NCI-H1436 (cell line): ENCODE data around the gene ST8SIA4.
A peak's percentile ranks its signal among the peaks of the same experiment; 100 is the strongest.
"Not testable (repeated sequence)": the region's sequence is repeated elsewhere in the genome, so short reads cannot be mapped to it uniquely, and the experiment has no call there.

Experiments used
- DNase-seq: peaks from one replicate; lab custom pipeline; 2025; lab: John Stamatoyannopoulos, UW

Gene ST8SIA4

DNA sequence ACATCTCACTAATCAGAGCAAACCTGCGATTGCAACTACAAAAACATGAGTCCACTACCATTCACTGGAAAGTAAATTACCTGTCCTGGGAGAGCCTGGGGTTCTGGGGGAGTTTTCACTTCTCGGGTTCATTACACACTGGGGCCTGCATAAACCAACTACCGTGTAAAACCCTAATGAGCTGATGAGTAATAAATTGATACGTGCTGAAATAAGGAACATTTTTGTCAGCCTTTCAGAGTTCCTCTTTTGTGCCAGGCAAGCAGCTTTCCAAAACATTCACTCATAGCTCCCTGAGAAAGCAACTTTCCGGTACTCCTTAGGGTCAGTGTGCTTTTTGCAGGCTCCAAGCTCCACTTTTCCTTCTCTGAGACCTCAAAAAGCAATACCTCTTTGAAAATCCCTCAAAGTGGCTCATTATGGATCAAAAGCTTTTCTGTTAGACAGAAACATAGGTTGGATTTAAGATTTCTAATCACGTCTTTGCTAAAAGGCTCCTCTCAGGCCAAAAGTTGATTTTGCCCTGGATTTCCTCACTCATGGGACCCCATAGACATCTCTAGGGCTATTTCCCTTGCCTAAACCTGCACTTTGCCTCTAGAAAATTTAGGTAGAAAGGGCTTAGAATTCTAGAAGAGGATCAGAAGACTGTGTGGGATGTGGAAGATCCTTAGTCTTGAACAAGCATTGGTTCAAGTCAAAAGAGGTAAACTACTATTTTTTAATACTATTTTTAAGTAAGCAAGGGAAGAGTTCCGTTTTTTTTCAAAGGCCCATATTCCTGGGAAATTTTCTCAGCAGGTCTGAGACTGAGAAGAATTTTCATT is 74.8 kb downstream of the ST8SIA4 start:
- no peak for DNase-seq

DNA sequence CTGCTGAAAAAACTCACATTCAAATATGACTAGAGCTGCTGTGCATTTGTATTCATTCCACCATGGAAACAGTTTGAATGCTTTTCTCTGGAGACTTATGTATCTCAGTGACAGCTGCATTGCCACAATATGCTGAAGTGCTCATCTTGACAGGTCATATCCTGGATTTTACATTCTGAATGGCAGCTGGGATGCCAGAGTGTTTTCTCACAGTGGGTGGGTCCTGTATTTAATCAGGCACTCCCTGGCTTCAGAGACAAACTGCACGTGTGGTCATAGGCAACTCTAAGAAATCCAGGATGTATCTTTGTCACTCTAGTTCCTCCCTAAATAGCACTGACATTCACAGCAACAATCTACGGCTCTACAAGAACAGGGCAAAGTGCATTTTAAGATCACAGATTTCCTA is 75.6 kb downstream of the ST8SIA4 start:
- DNase-seq, result peak; percentile 36

DNA sequence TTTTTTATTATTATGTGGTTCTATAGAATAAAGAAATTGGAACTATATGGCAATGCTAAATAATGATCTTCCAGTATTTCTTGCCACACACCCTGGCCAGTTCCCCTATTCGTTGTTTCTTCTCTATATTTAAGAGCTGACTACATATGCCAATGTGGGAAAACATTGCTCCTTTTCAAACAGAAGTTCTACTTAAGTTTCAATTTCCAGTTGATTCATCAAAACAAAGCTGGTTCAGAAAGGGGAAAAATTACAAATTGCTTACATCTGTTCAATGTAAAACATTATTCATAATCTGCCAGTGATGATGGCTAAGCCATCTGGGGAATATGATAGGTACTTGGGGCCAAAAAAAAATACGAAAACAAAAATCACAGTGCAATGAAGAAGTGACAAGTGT is 76.9 kb downstream of the ST8SIA4 start:
- DNase-seq, result no peak

DNA sequence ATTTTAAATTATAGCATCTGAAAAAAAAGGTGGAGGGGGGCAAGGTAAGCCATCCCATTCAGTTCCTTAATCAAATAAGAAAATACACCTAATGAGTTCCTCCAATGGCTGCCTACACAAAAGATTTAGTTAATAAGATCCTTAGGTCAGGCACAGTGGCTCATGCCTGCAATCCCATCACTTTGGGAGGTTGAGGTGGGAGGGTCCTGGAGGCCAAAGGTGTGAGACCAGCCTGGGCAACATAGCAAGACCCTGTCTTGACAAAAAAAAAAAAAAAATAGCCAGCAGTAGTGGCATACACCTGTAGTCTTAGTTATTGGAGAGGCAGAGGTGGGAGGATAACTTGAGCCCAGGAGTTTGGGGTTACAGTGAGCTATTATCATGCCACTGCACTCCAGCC is 78.4 kb downstream of the ST8SIA4 start:
- no peak for DNase-seq

DNA sequence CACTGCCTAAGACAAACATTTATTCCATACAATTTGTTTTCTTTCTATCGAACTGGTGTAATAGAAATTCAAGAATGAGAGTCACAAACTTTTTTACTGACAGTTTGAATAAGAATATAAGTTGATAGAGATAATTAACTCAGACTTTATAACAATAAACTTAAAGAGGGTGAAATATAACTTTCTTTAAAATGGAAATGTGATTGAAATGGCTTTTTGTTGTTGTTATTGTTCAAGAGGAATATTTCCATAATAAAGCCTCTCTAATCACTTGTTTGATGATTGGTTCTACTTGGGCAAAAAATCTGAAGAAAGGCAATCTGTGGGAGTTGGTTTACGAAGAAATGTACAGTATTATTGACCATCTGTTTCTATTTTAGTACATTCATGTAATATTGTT is 79.3 kb downstream of the ST8SIA4 start:
- DNase-seq, result no peak

DNA sequence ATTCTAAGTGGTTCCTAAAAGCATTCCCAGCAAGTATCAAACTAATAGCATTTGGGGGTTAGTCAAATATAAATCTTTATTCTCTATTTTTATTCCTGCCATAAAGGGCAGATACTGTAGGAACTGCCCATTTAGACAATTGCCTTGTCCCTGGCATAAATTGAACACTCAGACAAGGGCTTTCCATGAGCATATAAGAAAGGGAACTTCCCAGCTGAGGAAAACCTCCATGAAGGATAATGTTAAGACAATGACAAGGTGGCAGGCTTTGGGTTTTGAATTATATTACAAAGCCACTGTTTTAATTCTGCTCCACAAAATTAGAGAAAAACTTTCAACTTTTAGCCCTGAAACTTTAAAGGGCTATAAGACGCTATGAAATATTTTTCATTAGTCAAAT is 81.3 kb downstream of the ST8SIA4 start:
- no peak for DNase-seq

DNA sequence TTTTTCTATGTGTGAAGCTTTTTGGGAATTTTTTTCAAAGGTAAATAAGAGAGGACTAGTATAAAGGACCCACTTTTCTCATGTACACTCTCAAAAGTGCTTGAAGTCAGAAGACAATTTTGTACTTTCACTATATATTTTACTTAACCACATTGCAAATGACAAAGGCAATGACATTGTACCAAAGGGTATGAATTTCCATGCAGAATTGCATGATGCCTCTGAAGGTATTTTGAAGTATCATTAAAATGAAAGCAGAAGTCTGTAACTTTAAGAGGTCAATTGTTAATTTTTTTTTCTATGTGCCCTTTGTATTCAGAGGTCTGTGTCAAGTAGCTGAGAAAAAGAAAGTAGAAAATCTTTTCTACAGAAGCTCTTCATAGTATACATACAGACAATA is 84.7 kb downstream of the ST8SIA4 start:
- DNase-seq, result no peak

DNA sequence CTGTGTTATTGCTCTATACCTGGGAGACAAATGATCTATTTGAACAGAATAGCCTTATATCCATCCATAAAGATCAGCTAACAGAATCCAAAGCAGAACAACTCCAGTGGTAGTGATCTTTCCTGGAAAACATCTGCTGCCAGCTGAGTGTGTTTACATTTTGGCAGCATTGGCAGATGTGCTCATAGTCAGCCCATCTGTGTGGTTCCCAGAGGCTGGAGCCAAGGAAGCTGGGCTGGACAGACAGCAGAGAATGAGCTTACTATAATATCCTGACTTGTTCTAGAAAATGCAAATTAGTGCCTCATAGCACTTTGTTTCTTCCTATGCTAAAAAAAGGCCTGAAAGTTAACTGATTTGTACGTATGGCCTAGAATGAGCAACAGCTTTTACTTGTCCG is 99.7 kb downstream of the ST8SIA4 start:
- DNase-seq, result no peak

DNA sequence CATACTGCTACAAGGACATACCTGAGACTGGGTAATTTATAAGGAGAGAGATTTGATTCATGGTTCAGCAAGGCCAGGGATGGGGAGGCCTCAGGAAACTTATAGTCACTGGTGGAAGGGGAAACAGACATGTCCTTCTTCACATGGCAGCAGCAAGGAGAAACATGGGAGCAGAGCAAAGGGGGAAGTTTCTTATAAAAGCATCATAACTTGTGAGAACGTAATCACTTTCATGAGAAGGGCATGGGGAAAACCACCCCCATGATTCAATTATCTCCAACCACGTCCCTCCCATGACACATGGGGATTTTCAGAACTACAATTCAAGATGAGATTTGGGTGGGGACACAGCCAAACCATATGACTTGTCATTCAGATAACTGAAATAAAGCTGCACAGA is 100.9 kb downstream of the ST8SIA4 start:
- no peak for DNase-seq

DNA sequence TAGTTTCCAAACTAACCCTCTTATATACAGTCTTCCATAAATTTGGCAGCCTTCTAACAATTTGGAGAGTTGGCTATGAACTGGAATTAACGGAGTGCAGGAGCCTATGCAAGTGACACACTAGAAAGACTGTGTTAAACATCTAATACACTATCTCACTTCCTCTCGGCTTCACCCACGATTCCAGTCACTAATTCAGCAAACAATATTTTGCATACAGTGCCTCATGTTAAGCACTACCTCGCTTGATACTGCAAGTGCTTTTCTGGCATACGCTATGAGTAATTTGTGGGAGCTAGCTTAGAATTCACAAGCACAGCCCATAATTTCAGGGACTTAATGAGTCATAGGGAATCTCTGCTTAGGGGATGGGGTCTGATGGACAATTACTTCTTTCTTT is 102.5 kb downstream of the ST8SIA4 start:
- DNase-seq, result no peak

DNA sequence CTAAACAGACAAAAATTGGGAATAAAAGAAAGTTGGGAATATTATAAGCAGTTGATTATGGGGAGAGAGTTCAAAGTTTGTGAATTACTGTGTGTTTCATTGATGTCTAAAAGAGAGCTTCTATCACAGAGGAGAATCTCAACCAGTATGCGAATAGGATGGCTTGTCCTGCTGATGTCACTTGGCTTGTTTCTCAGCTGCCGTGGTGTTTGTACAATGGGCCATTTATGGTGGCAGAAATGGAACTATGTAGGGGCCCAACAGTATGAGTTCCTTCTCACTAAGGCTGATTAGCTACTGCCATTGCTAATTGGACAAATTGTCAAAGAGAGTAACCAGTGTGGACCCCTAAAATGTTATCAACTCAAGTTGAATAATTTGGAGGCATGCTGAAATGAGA is 103.9 kb downstream of the ST8SIA4 start:
- DNase-seq, result no peak

DNA sequence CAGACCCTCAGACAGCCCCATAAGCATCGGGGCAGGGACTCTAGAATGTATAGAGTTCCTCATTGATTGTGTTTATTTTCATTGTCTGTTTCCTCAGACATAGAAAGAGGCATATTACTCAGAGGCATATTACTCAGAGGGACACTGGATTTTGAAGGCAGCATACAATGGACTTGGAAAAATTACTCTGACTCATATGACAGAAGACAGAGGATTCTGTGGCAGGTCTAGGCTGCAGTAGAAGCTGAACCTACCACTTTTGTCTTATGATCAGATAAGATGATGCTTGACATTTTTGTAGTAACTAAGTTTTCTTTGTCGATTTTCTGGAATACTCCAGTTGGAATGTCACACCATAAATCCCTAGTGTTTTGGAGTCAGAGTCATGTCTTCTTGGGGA is 105.2 kb downstream of the ST8SIA4 start:
- DNase-seq, result no peak

DNA sequence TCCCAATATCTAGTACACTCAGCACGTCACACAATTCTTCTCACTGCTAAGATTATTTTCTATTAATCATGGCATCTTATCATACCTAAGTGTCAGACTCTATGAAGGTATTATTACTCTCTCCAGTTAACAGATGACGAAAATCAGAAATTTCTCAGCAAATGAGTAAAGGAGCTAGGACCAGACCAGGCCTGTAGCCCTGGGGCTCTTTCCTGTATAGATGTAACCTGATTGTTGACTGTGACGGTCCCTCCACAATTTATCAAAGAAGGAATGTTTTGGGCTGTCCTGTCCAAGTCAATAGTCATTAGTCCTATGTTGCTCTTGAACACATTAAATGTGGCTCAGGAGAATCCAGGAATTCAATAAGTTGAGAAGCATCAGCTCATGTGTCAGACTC is 106.2 kb downstream of the ST8SIA4 start:
- DNase-seq, result no peak

DNA sequence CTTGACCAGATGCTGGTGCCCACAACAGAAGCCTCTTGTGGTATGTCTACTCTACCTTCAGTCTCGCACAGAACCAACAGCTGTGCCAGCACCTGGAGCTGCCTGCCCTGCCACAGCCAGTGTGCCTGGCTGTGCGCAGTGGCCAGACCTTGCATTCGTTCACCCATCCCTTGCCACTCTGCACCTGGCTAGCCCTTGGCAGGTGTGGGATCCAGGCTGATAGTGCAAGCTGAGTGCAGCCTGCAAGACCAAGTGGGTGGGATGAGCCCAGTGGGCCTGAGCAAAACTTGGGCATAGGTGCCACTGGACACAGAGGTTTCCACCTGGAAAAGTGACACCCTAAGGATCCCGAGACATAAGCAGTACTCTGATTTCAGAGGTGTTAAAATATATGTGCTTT is 108.2 kb downstream of the ST8SIA4 start:
- DNase-seq, result no peak

DNA sequence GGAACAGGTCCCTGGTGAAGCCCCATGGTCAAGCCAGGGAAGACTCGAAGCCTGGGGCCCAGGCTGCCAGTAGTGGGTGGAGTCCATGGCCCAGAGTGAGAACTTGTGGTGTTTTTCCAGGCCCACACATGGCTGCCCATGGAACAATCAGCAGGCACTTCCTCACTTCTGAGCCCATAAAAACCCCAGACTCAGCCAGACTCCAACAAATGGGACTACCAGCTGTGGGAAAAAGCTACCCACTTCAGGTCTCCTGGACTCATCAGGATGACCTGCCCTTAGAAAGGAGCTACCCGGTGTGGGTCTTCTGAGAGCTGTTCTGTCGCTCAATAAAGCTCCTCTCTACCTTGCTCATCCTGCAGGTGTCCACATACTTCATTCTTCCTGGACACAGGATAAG is 108.9 kb downstream of the ST8SIA4 start:
- no peak for DNase-seq

DNA sequence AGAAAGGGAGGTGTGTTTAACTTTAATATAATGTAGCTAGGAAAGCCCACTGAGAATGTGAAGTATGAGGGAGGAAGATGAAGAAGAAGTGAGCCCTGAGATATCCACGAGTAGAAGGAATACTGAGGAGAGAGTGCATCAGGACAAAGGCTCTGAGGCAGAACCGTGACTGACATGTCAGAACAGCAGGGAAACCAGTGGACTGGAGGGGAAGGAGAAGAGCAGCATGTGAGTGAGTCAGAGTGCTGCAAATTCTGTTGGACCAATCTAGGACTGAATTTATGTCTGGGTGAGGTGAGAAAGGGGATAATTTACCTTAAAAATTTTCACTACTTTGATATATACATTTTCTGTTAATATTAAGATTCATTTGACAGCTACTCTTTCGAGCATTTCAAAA is 110.3 kb downstream of the ST8SIA4 start:
- DNase-seq, result no peak

DNA sequence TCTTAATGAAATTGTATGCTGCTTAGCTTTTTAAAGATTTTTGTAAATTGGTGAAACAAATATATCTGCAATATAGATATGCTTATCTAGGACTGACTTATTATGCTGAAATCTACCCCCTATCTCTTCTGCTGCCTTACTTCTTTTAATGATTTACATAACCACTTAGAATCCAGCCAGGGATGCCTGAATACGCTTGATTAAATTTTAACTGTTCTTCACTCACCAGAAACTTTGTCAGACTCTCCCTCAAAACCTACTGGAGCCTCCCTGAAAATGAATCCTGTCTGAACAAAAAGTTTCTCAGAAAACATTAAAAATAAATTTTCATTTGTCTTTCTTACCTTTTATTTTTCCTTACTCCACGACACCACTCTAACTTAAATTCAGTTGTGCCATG is 111.7 kb downstream of the ST8SIA4 start:
- no peak for DNase-seq

DNA sequence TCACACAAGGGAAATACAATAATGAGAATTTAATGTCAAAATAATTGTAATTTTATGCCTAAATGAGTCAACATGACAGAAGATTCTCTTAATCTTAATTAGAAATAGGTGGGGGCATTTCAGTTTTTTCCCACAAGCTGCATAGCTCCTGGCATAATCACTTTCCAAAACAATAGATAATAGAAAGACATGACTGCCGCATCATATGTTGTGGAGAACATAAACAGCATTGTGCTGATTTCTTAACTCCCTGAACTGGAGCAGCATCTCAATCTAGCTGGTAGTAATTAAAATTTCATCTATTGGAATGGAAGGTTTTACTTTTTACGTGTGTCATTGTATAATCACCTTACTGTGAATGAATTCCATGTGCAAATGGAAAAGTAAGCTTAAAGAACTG is 112.1 kb downstream of the ST8SIA4 start:
- no peak for DNase-seq

DNA sequence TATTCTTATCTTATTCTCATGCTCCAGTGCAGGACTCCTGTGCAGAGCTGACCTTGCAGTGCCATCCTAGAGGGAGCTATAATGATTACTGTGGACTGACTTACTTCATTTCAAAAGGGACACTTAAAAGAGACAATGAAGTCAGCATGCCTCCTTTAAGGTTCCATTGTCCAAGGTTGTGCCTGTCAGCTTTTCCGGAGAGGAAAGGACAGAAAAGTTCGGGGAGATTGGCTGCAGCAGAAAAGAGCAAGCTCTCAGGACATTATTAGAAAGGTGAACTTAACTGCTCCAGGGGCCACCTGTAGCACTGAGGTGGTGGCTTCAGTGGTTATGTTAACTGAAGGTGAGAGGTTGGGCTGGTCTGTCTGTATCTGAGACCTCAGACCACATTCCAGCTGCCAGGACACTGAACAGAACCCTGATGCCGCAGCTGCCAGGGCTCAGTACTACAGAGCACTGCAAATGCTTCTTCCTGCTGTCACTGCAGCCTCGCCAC is 112.9 kb downstream of the ST8SIA4 start:
- no peak for DNase-seq

DNA sequence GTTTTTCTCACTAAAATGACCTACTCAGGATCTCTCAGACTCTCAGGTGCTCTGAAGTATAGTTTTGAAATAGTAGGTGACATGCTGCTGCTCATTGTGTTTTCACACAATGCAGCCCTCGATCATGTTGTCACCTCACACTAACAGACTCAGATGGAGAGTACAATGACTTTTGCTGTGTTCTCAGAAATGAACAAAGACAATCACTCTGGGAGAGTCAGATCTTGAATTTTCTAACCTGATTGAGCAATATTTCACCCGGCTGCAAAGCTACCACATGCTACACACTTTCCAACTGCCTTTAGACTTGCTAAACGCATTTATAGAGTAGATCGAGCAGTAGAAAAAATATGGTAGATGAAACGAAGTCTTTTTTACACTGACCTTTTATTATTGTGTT is 113.4 kb downstream of the ST8SIA4 start:
- no peak for DNase-seq

DNA sequence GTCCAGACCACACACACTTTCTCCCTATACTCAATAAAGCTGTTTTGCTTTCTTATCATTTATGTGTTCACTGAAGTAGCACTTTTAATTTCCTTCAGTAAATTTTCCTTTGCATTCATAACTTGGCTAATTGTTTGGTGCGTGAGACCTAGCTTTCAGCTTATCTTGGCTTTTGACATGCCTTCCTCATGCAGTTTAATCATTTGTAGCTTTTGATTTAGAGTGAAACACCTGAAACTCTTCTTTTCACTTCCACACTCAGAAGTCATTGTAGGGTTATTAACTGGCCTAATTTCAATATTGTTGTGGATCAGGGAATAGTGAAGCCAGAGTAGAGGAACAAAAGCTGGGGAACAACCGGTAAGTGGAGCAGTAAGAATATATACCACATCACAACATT is 114.7 kb downstream of the ST8SIA4 start:
- no peak for DNase-seq

DNA sequence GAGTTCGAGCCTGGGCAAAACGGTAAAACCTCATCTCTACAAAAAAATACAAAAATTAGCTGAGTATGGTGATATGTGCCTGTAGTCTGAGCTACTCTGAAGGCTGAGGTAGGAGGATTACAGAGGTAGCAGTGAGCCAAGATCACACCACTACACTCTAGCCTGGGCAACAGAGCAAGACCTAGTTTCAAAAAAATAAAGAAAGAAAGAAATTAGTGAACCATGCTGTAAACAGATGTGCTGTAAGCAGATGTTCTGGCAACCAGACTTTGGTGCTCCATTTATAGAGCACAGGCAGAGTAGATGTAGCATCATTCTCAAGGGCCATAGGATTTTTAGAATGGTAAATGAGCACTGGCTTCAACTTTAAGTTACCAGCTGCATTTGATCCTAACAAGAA is 115.4 kb downstream of the ST8SIA4 start:
- no peak for DNase-seq

DNA sequence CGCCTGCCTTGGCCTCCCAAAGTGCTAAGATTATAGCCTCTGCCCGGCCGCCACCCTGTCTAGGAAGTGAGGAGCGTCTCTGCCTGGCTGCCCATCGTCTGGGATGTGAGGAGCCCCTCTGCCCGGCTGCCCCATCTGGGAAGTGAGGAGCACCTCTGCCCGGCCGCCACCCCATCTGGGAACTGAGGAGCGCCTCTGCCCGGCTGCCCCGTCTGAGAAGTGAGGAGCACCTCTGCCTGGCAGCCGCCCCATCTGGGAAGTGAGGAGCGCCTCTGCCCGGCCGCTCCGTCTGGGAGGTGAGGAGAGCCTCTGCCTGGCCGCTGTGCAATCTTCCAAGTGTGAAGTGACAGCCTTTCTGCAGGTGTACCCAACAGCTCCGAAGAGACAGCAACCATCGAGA is 117.5 kb downstream of the ST8SIA4 start:
- DNase-seq, result not testable (repeated sequence)

DNA sequence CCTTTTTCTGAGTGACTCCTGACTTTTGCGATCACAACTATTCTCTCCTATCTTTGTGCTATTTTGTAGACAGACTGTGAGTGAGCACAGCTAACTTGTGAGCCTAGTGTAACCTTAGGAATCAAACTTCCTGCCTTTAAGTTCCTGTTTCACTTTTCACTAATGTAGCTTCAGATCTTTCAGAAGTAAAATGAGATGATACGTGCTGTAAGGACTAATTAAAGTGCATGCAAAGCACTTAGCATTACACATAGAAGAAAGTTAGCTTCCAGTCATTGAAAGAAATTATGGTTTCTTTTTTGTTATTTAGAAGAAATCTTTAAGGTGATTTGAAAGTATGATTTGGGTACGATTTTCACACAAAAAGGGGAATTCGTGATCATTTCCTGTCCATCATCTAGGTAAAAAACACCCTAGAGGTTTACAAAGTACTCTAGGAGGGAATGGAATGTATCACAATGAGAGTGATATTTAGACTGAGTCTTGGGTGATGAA is 122.7 kb downstream of the ST8SIA4 start:
- no peak for DNase-seq
